ENCODE data around the gene GLIPR1. TPM values are rescaled to one million over a fixed set of nuclear protein-coding genes. Genes with fewer than 3 reads are reported as not detected.

The GLIPR1 gene
- total RNA-seq, 2 donors from 2014 or later = 2.7 to 10.0 TPM

DNA sequence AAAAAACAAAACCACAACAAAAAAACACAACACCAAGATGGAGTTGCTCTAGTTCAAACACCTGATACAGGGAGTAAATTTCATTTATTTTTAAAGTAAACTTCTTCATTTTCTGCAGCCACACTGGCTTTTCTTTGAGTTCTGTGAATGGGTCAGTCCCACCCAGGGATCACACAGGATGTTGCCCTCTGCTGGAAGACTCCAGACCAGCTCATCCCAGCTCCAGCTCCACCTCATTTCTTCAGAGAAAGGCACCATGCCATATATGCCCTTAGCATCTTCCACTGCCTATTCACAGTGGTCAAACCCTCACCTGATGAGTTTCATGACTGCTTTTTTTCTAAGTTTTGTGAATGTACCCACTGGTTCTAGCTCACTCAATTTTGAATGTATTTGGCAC, 8.0 kb downstream of the GLIPR1 start:
- intact Hi-C loops (cut with DNase I) = no loop called here
- Histone ChIP-seq H3K4me1 (replicated peaks) (no peaks in the 10 kb centered on the region), H3K4me3 (no peak overlapping the region), H3K9me3 (no peaks in the 10 kb centered on the region), H3K27ac (no peak overlapping the region), H3K27me3 (replicated peaks; ENCODE audit: insufficient read depth) (no peaks in the 10 kb centered on the region), H3K36me3 (no peaks in the 10 kb centered on the region)
- no peak for DNase-seq (ENCODE audit: low spot score)
- no peak for TF ChIP-seq POLR2A (IDR thresholded peaks at IDR 0.05)
- no peak for TF ChIP-seq POLR2AphosphoS5 (IDR thresholded peaks at IDR 0.05)
- TF ChIP-seq, protein P1, sequence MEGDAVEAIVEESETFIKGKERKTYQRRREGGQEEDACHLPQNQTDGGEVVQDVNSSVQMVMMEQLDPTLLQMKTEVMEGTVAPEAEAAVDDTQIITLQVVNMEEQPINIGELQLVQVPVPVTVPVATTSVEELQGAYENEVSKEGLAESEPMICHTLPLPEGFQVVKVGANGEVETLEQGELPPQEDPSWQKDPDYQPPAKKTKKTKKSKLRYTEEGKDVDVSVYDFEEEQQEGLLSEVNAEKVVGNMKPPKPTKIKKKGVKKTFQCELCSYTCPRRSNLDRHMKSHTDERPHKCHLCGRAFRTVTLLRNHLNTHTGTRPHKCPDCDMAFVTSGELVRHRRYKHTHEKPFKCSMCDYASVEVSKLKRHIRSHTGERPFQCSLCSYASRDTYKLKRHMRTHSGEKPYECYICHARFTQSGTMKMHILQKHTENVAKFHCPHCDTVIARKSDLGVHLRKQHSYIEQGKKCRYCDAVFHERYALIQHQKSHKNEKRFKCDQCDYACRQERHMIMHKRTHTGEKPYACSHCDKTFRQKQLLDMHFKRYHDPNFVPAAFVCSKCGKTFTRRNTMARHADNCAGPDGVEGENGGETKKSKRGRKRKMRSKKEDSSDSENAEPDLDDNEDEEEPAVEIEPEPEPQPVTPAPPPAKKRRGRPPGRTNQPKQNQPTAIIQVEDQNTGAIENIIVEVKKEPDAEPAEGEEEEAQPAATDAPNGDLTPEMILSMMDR (IDR thresholded peaks at IDR 0.05) = no peak

DNA sequence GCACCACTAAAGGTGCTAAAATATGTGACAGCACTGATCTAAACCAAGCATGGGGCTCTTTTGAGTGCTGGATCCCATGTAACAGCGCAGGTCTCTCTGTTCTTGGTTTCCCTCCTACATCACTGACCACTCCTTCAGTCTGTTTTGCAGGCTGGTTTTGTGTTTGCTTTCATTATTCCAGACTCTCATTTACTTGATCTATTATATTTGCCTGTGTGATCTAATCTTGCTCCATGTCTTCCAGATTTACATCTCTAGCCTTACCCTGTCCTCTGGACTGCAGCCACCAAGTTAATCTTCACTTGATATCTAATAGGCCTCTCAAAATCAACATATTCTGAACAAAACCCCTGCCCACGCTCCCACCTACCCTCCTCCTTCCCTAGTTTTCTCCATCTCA, 8.6 kb downstream of the GLIPR1 start:
- H3K36me3 ChIP-seq = no peaks in the 10 kb centered on the region
- H3K9me3 ChIP-seq = no peaks in the 10 kb centered on the region
- H3K4me3 ChIP-seq = no peak overlapping the region
- no peak for TF ChIP-seq POLR2AphosphoS5 (IDR thresholded peaks at IDR 0.05)
- no peaks in the 10 kb centered on the region for H3K4me1 ChIP-seq (replicated peaks)
- intact Hi-C loops (cut with DNase I) = no loop called here
- DNase-seq (ENCODE audit: low spot score) = no peak
- H3K27me3 ChIP-seq (replicated peaks; ENCODE audit: insufficient read depth) = no peaks in the 10 kb centered on the region
- 41% methylated on average over 2 of the region's 2 CpGs for WGBS
- no peak overlapping the region for H3K27ac ChIP-seq

DNA sequence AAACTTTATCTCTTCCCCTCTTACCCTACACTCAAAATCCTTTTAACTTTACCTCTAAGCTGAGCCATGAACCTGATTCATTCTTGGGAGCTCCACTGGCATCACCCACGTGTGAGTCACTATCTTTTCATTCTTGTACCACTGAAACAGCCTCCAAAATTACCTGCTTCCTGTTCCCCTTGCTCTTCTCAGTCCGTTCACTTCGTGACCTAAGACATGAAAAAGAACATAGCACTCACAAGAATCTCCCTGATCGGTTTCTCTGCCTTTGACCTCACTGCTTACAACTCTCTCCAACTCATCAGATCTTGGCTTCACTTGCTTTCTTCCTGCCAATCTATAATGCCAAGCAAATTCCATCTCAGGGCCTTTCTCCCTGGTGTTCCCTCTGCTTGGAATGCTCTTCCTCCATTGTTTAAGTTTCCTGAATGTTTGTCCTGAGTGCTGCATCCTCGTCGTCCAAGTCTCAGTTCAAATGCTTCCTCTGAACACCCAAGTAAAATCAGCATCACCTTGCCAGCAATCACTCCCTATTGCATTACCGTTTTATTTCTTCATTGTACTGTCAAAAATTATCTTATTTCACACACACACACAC, 9.2 kb downstream of the GLIPR1 start:
- Histone ChIP-seq H3K4me1 (replicated peaks) (no peaks in the 10 kb centered on the region), H3K9me3 (no peaks in the 10 kb centered on the region), H3K27me3 (replicated peaks; ENCODE audit: insufficient read depth) (no peaks in the 10 kb centered on the region), H3K27ac (no peak overlapping the region), H3K36me3 (no peaks in the 10 kb centered on the region), H3K4me3 (no peak overlapping the region)
- DNase-seq (ENCODE audit: low spot score) = no peak
- TF ChIP-seq, protein P1 (IDR thresholded peaks at IDR 0.05) = no peak
- no peak for TF ChIP-seq POLR2A (IDR thresholded peaks at IDR 0.05)
- no peak for TF ChIP-seq POLR2AphosphoS5 (IDR thresholded peaks at IDR 0.05)
- WGBS = 26% methylated on average over 7 of the region's 7 CpGs
- intact Hi-C loops (cut with DNase I) = no loop called here

DNA sequence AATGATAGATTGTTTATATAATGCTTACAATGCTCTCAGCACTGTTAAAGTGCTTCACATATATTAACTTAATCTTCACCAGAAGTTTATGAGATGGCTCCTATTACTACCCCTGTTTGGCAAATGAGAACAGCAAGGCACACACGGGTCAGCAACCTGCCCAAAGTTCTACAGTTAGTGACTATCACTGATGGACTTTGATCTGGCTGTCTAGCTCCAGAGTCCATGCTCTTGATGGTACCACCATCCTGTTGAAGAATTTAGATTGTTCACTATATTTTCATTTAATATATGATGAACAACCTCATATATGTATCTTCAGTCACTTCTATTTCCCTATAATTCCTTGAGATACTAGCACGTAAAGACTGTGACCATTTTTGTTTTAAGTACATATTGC, 10.6 kb downstream of the GLIPR1 start:
- TF ChIP-seq POLR2A (IDR thresholded peaks at IDR 0.05) (no peak), POLR2AphosphoS5 (IDR thresholded peaks at IDR 0.05) (no peak)
- TF ChIP-seq, protein P1 (IDR thresholded peaks at IDR 0.05) = no peak
- Histone ChIP-seq H3K9me3 (no peaks in the 10 kb centered on the region), H3K4me3 (no peak overlapping the region), H3K27ac (no peak overlapping the region), H3K4me1 (replicated peaks) (no peaks in the 10 kb centered on the region), H3K36me3 (no peaks in the 10 kb centered on the region), H3K27me3 (replicated peaks; ENCODE audit: insufficient read depth) (no peaks in the 10 kb centered on the region)
- intact Hi-C loops (cut with DNase I) = no loop called here
- DNase-seq (ENCODE audit: low spot score) = no peak
- 71% methylated on average over 2 of the region's 2 CpGs for WGBS

DNA sequence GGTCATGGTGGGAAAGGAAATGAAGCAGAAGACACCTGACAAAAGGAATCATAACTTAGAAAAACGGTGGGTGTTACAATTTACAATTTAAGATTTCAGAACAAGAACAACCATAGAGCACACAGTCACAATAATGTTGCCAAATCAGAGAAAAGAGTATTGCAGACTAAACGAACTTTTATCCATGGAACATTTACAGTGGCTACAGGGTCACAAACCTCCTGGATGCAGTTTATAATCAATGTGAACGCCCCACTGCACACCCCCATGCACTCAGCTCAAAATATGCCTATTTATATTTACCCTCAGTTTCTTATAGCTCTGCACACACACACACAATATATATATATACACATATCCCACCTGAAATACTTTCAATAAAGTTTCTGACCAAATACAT, 22.9 kb downstream of the GLIPR1 start:
- 73% methylated on average over 3 of the region's 3 CpGs for WGBS

More for the DNA sequence above, 22.9 kb downstream of the GLIPR1 start:
- no peak for DNase-seq (ENCODE audit: low spot score)
- Histone ChIP-seq H3K4me3 (no peak overlapping the region), H3K4me1 (replicated peaks) (no peaks in the 10 kb centered on the region), H3K27ac (no peak overlapping the region), H3K9me3 (no peaks in the 10 kb centered on the region), H3K36me3 (no peaks in the 10 kb centered on the region), H3K27me3 (replicated peaks; ENCODE audit: insufficient read depth) (no peaks in the 10 kb centered on the region)
- TF ChIP-seq, protein P1 (IDR thresholded peaks at IDR 0.05) = no peak
- TF ChIP-seq POLR2A (IDR thresholded peaks at IDR 0.05) = no peak
- no peak for TF ChIP-seq POLR2AphosphoS5 (IDR thresholded peaks at IDR 0.05)
- intact Hi-C loops (cut with DNase I) = loop anchor here (10.0 kb wide), 1 partner anchor 169 kb away; the partner anchor contains the start of genes CAPS2 and GLIPR1L1

All from prostate gland (tissue), 2 donors.